Astrocyte (in vitro differentiated cells and primary cell): ENCODE measurements around the gene MLST8. TPM values are rescaled to one million over a fixed set of nuclear protein-coding genes. Genes with fewer than 3 reads are reported as not detected.

Experiments used
- DNase-seq: peaks from one replicate; pipeline ENCODE4 v3.0.0-alpha.2; 2010; ENCODE audit warnings: low read depth
- FAIRE-seq: peaks from 2 replicates; lab custom pipeline; 2011; peaks lifted over from hg19 to GRCh38; lab: Jason Lieb, UNC
- H2AFZ ChIP-seq: 2 replicates; pipeline ENCODE4 v1.6.0; 2012; ENCODE audit warnings: low read depth, low read length, inconsistent platforms
- H3K27ac ChIP-seq: 2 replicates; pipeline ENCODE4 v1.5.1; 2011; ENCODE audit warnings: low read depth, low read length, inconsistent platforms
- H3K27me3 ChIP-seq: 2 replicates; pipeline ENCODE4 v1.6.0; 2011; ENCODE audit warnings: low read length, inconsistent platforms; ENCODE audit not compliant: insufficient read depth
- H3K36me3 ChIP-seq: 2 replicates; pipeline ENCODE4 v1.5.1; 2011; ENCODE audit warnings: low read length, inconsistent platforms; ENCODE audit not compliant: insufficient read depth
- H3K4me1 ChIP-seq: 2 replicates; pipeline ENCODE4 v1.5.1; 2011; ENCODE audit warnings: low read length, inconsistent platforms; ENCODE audit not compliant: insufficient read depth
- H3K4me2 ChIP-seq: 2 replicates; pipeline ENCODE4 v1.6.0; 2012; ENCODE audit warnings: low read length, inconsistent platforms
- H3K4me3 ChIP-seq: 2 replicates; pipeline ENCODE4 v1.5.1; 2011; ENCODE audit warnings: low read depth, mild to moderate bottlenecking, low read length, inconsistent platforms; ENCODE audit not compliant: insufficient read depth
- H3K79me2 ChIP-seq: 2 replicates; pipeline ENCODE4 v1.6.0; 2012; ENCODE audit warnings: mild to moderate bottlenecking, low read length, inconsistent platforms; ENCODE audit not compliant: insufficient read depth
- H3K9ac ChIP-seq: 2 replicates; pipeline ENCODE4 v1.6.0; 2012; ENCODE audit warnings: mild to moderate bottlenecking, low read length, inconsistent platforms
- H3K9me3 ChIP-seq: 2 replicates; pipeline ENCODE4 v1.5.1; 2012; ENCODE audit warnings: low read depth, mild to moderate bottlenecking, low read length, inconsistent platforms; ENCODE audit not compliant: insufficient read depth
- H4K20me1 ChIP-seq: 2 replicates; pipeline ENCODE4 v1.6.0; 2012; ENCODE audit warnings: low read length, inconsistent platforms; ENCODE audit not compliant: insufficient read depth
- H3K27ac Mint-ChIP-seq: one replicate; pipeline ENCODE4 v1.8.0; 2021; ENCODE audit warnings: mild to moderate bottlenecking, mixed read lengths; ENCODE audit not compliant: unreplicated experiment
- H3K27me3 Mint-ChIP-seq: one replicate; pipeline ENCODE4 v1.8.0; 2021; ENCODE audit warnings: low read depth, mixed read lengths; ENCODE audit not compliant: unreplicated experiment
- H3K36me3 Mint-ChIP-seq: one replicate; pipeline ENCODE4 v1.8.0; 2021; ENCODE audit warnings: low read depth, mixed read lengths; ENCODE audit not compliant: unreplicated experiment
- H3K4me1 Mint-ChIP-seq: one replicate; pipeline ENCODE4 v1.8.0; 2021; ENCODE audit warnings: low read depth, mixed read lengths; ENCODE audit not compliant: unreplicated experiment
- H3K4me3 Mint-ChIP-seq: one replicate; pipeline ENCODE4 v1.8.0; 2021; ENCODE audit warnings: mild to moderate bottlenecking, moderate library complexity, mixed read lengths; ENCODE audit not compliant: unreplicated experiment
- H3K9me3 Mint-ChIP-seq: one replicate; pipeline ENCODE4 v1.8.0; 2021; ENCODE audit warnings: mild to moderate bottlenecking, mixed read lengths; ENCODE audit not compliant: unreplicated experiment
- CTCF ChIP-seq: IDR thresholded peaks from 2 replicates; pipeline ENCODE4 v1.5.1; 2011; ENCODE audit warnings: low read depth, mild to moderate bottlenecking, inconsistent platforms, low read length, moderate library complexity; ENCODE audit not compliant: insufficient read depth
- EZH2 ChIP-seq: IDR thresholded peaks from 2 replicates; pipeline ENCODE4 v1.6.1; 2012; ENCODE audit warnings: mild to moderate bottlenecking, low read length, inconsistent platforms; ENCODE audit not compliant: insufficient read depth
- total RNA-seq: library from RNA; stranded (reverse); gene quantifications from 2 replicates; pipeline ENCODE4 v1.2.1, GENCODE V29; 2021

MLST8 gene
- total RNA-seq, 1 donor from 2014 or later: 34.7 TPM

DNA sequence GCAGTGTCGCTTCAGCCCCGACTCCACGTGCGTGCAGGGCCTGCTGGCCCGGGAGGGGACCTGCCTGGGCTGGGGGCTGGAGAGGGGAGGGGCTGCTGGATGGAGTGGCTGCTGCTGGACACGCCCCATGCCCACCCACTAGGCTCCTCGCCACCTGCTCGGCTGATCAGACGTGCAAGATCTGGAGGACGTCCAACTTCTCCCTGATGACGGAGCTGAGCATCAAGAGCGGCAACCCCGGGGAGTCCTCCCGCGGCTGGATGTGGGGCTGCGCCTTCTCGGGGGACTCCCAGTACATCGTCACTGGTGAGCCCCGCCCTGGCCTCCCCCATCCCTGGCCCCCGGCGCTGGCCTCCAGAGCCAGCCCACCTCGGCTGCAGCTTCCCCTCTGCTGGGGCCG, 3.1 kb downstream of the MLST8 start:
- TF ChIP-seq EZH2 (no peak), CTCF (no peak)
- Mint-ChIP-seq H3K27ac (no peak overlapping the region), H3K27me3 (peaks cover under 1% of the 10 kb centered on the region), H3K4me1 (peaks cover 13% of the 10 kb centered on the region), H3K36me3 (peaks cover 4% of the 10 kb centered on the region), H3K4me3 (no peak overlapping the region), H3K9me3 (no peaks in the 10 kb centered on the region)
- H3K27me3 ChIP-seq: no peaks in the 10 kb centered on the region
- no peak overlapping the region for H2AFZ ChIP-seq
- H3K9ac ChIP-seq: no peak overlapping the region
- H3K9me3 ChIP-seq: no peaks in the 10 kb centered on the region
- no peak overlapping the region for H3K4me2 ChIP-seq
- H4K20me1 ChIP-seq: peaks cover 25% of the 10 kb centered on the region
- H3K4me3 ChIP-seq: no peak overlapping the region
- H3K36me3 ChIP-seq: no peaks in the 10 kb centered on the region
- H3K79me2 ChIP-seq: peaks cover 36% of the 10 kb centered on the region
- DNase-seq: no peak
- H3K27ac ChIP-seq: no peak overlapping the region
- FAIRE-seq: no peak
- H3K4me1 ChIP-seq: peaks cover 23% of the 10 kb centered on the region

DNA sequence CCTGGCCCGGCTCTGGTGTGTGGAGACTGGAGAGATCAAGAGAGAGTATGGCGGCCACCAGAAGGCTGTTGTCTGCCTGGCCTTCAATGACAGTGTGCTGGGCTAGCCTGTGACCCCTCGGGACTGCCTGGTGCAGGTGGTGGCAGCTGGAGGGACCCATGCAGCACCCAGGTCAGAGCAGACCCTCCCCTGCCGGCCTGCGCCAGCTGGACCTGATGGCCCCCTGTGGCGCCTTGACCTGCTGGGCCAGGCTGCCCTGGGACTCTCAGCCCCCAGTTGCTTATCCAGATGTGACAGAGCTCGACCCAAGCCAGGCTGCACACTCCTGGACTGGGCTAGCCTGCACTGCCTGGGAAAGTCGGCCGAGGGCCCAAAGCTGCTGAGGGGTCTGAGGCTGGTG, 3.5 kb downstream of the MLST8 start:
- no peaks in the 10 kb centered on the region for H3K9me3 ChIP-seq
- no peaks in the 10 kb centered on the region for H3K27me3 ChIP-seq
- H4K20me1 ChIP-seq: peaks cover 30% of the 10 kb centered on the region
- no peak overlapping the region for H3K4me3 ChIP-seq
- no peak overlapping the region for H3K9ac ChIP-seq
- Mint-ChIP-seq H3K27me3 (no peaks in the 10 kb centered on the region), H3K36me3 (peaks cover 4% of the 10 kb centered on the region), H3K4me3 (no peak overlapping the region), H3K27ac (no peak overlapping the region), H3K9me3 (no peaks in the 10 kb centered on the region), H3K4me1 (peaks cover 17% of the 10 kb centered on the region)
- H3K4me2 ChIP-seq: no peak overlapping the region
- no peak overlapping the region for H2AFZ ChIP-seq
- no peak for TF ChIP-seq CTCF
- TF ChIP-seq EZH2: no peak
- H3K79me2 ChIP-seq: peaks cover 40% of the 10 kb centered on the region
- no peak for DNase-seq
- no peak overlapping the region for H3K27ac ChIP-seq
- peaks cover 27% of the 10 kb centered on the region for H3K4me1 ChIP-seq
- FAIRE-seq: no peak
- no peaks in the 10 kb centered on the region for H3K36me3 ChIP-seq

GRCh38 chr16:2209258-2210008, 4.2 kb downstream of the MLST8 start:
- Histone ChIP-seq H3K79me2 (peaks cover 47% of the 10 kb centered on the region), H3K4me2 (no peak overlapping the region), H3K27ac (no peak overlapping the region), H3K36me3 (no peaks in the 10 kb centered on the region), H3K4me3 (no peak overlapping the region), H3K9me3 (no peaks in the 10 kb centered on the region), H4K20me1 (peaks cover 30% of the 10 kb centered on the region), H3K4me1 (peaks cover 27% of the 10 kb centered on the region), H2AFZ (no peak overlapping the region), H3K9ac (no peak overlapping the region), H3K27me3 (no peaks in the 10 kb centered on the region)
- Mint-ChIP-seq H3K4me1 (peaks cover 17% of the 10 kb centered on the region), H3K36me3 (peaks cover 4% of the 10 kb centered on the region), H3K9me3 (no peaks in the 10 kb centered on the region), H3K27ac (no peak overlapping the region), H3K4me3 (no peak overlapping the region), H3K27me3 (no peaks in the 10 kb centered on the region)
- FAIRE-seq: no peak
- TF ChIP-seq CTCF (no peak), EZH2 (no peak)
- DNase-seq: no peak
